Measurements from ENCODE around the gene CEACAM16.

The CEACAM16 gene

DNA sequence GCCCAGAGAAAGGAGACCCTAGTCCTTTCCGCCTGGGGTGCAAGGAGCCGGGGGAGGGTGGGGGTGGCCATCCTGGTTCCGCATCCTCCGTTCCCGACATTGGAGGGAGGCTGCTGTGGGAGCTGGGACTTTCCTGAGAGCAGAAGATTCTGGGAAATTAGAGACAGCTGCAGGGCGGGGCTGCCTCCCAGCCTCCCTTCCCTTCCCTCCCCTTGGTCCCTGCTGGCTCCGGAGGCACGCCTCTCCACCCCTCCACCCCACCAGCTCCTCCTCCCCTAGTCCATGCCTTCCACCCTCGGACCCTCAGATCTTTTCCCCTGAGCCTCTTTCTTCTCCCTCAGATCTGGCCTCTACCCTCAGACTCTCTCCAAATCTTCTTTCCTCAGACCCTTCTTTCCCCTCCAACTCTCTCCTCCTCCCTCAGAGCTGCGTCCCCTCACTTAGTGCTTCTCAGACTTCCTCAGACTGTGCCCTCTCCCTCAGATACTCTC lies 46.4 kb downstream of the CEACAM16 start:
- no peaks in the 10 kb centered on the region for H3K27me3 ChIP-seq (ENCODE audit: control insufficient read depth in 2 of 2, insufficient read depth in 2 of 2, low read length in 2 of 2)
- H3K9ac ChIP-seq (ENCODE audit: low read depth in 1 of 2, low read length in 2 of 2): peak overlapping the region; percentile 68 to 74
- no peaks in the 10 kb centered on the region for H3K9me3 ChIP-seq (ENCODE audit: control insufficient read depth in 2 of 2, low read length in 2 of 2)
- peaks cover 61 to 78% of the 10 kb centered on the region in 2 donors for H3K4me1 ChIP-seq (ENCODE audit: control insufficient read depth in 2 of 2, insufficient read depth in 2 of 2, low read length in 2 of 2)
- peak overlapping the region; percentile 46 to 51 for H3K4me3 ChIP-seq (ENCODE audit: low read length in 2 of 2)
- peak overlapping the region; percentile 93 to 99 for H3K27ac ChIP-seq (ENCODE audit: low read depth in 2 of 2, low read length in 2 of 2)
- no peaks in the 10 kb centered on the region for H3K36me3 ChIP-seq (ENCODE audit: control insufficient read depth in 2 of 2, insufficient read depth in 2 of 2, low read length in 2 of 2)

DNA sequence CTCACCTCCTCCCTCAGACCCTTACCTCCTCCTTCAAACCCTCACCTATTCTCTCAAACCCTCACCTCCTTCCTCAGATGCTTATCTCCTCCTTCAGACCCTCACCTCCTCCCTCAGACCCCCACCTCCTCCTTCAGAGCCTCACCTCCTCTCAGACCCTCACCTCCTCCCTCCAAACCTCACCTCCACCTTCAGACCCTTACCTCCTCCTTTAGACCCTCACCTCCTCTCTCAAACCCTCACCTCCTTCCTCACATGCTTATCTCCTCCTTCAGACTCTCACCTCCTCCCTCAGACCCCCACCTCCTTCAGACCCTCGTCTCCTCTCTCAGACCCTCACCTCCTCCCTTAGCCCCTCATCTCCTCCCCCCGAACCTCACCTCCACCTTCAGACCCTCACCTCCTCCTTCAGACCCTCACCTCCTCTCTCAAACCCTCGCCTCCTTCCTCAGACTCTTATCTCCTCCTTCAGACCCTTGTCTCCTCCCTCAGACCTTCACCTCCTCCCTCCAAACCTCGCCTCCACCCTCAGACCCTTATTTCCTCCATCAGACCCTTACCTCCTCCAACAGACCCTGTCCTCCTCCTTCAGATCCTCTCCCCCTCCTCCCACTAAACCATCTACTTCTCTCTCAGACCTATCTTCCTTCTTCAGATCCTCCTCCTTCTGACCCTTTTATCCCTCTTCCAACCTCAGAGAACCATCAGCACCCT lies 47.1 kb downstream of the CEACAM16 start:
- H3K4me3 ChIP-seq (ENCODE audit: low read length in 2 of 2): peak overlapping the region; percentile 51 to 91
- H3K4me1 ChIP-seq (ENCODE audit: control insufficient read depth in 2 of 2, insufficient read depth in 2 of 2, low read length in 2 of 2): peaks cover 67 to 79% of the 10 kb centered on the region in 2 donors
- H3K27ac ChIP-seq (ENCODE audit: low read depth in 2 of 2, low read length in 2 of 2): peak overlapping the region; percentile 93 to 99
- no peaks in the 10 kb centered on the region for H3K9me3 ChIP-seq (ENCODE audit: control insufficient read depth in 2 of 2, low read length in 2 of 2)
- H3K27me3 ChIP-seq (ENCODE audit: control insufficient read depth in 2 of 2, insufficient read depth in 2 of 2, low read length in 2 of 2): no peaks in the 10 kb centered on the region
- H3K9ac ChIP-seq (ENCODE audit: low read depth in 1 of 2, low read length in 2 of 2): peak overlapping the region; percentile 48 to 68
- peaks cover under 1 to 6% of the 10 kb centered on the region in 2 donors for H3K36me3 ChIP-seq (ENCODE audit: control insufficient read depth in 2 of 2, insufficient read depth in 2 of 2, low read length in 2 of 2)

DNA sequence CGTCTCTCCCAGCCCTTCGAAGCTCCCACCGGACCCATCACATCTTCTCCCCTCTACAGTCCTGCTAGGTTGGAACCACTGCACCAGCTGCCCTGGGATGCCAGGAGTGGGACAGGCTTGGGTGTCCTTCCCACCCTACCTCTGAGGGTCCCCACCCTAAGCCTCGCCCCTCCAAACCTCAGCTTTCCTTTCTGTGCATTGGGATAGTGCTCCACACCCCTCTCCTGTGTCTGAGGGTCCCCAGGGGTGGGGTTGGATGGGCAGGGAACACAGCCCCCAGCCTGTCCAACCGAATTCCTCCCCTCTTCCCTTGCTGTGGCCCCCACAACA lies 47.6 kb downstream of the CEACAM16 start:
- peak overlapping the region; percentile 48 to 68 for H3K9ac ChIP-seq (ENCODE audit: low read depth in 1 of 2, low read length in 2 of 2)
- peaks cover 68 to 79% of the 10 kb centered on the region in 2 donors for H3K4me1 ChIP-seq (ENCODE audit: control insufficient read depth in 2 of 2, insufficient read depth in 2 of 2, low read length in 2 of 2)
- H3K4me3 ChIP-seq (ENCODE audit: low read length in 2 of 2): peak overlapping the region; percentile 50 to 91

DNA sequence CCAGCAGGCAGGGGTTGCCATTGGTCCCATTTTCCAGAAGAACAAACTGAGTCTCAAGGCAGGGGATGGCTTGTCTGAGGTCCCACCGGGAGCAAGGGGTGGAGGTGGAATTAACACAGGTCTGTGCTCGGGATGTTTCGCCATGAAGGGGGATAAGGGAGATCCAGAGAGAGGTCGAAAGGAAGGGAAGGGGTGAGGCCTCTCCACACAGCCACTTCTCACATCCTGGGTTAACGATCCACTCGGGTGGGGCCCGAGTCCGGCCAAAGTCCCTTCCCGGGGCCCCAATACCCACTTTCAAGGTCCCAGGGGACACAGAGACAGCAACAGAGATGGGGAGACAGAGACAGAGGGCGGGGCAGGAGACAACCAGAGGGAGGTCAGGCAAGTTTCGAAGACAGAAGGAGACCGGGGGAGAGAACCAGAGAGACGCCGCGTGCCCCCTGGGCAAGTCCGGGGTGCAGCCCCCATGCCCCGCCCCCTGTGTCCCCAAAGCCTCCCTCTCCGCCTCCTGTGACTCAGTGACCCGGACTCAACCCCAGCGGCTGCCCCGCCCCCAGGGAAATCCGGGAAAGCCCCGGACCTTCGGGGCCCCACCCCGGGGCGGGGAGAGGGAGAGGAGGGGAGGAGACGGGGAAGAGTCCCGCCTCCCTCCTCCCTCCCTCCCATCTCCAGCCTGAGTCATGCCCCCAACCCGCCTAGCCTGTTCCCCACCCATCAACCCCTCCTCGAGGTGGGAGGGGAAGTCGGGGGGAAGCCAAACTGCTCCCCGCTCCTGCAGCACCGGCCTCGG lies 48.2 kb downstream of the CEACAM16 start:
- Histone ChIP-seq H3K4me1 (ENCODE audit: control insufficient read depth in 2 of 2, insufficient read depth in 2 of 2, low read length in 2 of 2) (peaks cover 65 to 78% of the 10 kb centered on the region in 2 donors), H3K9ac (ENCODE audit: low read depth in 1 of 2, low read length in 2 of 2) (peak overlapping the region; percentile 58 to 82), H3K27ac (ENCODE audit: low read depth in 2 of 2, low read length in 2 of 2) (peak overlapping the region; percentile 93 to 99), H3K36me3 (ENCODE audit: control insufficient read depth in 2 of 2, insufficient read depth in 2 of 2, low read length in 2 of 2) (peaks cover 4 to 10% of the 10 kb centered on the region in 2 donors), H3K9me3 (ENCODE audit: control insufficient read depth in 2 of 2, low read length in 2 of 2) (no peaks in the 10 kb centered on the region), H3K4me3 (ENCODE audit: low read length in 2 of 2) (peak overlapping the region; percentile 72 to 91), H3K27me3 (ENCODE audit: control insufficient read depth in 2 of 2, insufficient read depth in 2 of 2, low read length in 2 of 2) (no peaks in the 10 kb centered on the region)

More for the DNA sequence above, 47.6 kb downstream of the CEACAM16 start:
- Histone ChIP-seq H3K36me3 (ENCODE audit: control insufficient read depth in 2 of 2, insufficient read depth in 2 of 2, low read length in 2 of 2) (peaks cover 4 to 10% of the 10 kb centered on the region in 2 donors), H3K27me3 (ENCODE audit: control insufficient read depth in 2 of 2, insufficient read depth in 2 of 2, low read length in 2 of 2) (no peaks in the 10 kb centered on the region), H3K27ac (ENCODE audit: low read depth in 2 of 2, low read length in 2 of 2) (peak overlapping the region; percentile 93 to 99), H3K9me3 (ENCODE audit: control insufficient read depth in 2 of 2, low read length in 2 of 2) (no peaks in the 10 kb centered on the region)

DNA sequence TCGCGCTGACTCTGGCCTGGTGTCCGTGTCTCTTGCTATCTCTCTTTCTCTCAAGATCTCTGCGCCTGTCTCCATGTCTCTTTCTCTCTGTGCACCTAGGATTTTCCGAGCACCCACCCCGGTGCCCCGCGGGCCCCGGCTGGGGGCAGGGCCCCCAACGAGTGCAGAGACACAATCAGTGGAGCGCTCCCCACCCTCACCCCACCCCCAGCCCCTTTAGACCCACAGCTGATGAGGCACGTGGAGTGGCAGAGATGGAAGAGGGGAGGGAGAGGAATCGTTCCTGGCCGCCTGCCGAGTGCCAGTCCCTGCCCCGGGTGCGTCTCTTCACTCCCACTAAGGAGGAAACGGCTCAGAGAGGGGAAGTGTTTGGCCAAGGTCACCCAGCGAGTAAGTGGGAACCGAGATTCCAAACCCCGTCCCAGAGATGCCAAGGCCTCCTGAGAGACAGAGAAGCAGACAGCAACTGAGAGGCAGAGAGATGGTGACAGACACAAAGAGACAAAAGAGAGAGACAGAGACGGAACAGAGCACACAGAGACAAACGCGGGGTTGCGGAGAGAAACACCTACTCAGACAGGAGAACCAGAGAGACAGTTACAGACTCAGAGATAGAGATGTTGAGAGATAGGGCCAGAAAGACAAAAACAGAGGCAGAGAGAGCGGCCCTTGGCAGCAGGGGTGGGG lies 48.9 kb downstream of the CEACAM16 start:
- peak overlapping the region; percentile 93 to 99 for H3K27ac ChIP-seq (ENCODE audit: low read depth in 2 of 2, low read length in 2 of 2)
- peak overlapping the region; percentile 58 to 82 for H3K9ac ChIP-seq (ENCODE audit: low read depth in 1 of 2, low read length in 2 of 2)
- peak overlapping the region; percentile 72 to 91 for H3K4me3 ChIP-seq (ENCODE audit: low read length in 2 of 2)
- H3K36me3 ChIP-seq (ENCODE audit: control insufficient read depth in 2 of 2, insufficient read depth in 2 of 2, low read length in 2 of 2): peaks cover 9 to 18% of the 10 kb centered on the region in 2 donors
- H3K4me1 ChIP-seq (ENCODE audit: control insufficient read depth in 2 of 2, insufficient read depth in 2 of 2, low read length in 2 of 2): peaks cover 65 to 78% of the 10 kb centered on the region in 2 donors
- H3K27me3 ChIP-seq (ENCODE audit: control insufficient read depth in 2 of 2, insufficient read depth in 2 of 2, low read length in 2 of 2): no peaks in the 10 kb centered on the region
- no peaks in the 10 kb centered on the region for H3K9me3 ChIP-seq (ENCODE audit: control insufficient read depth in 2 of 2, low read length in 2 of 2)

DNA sequence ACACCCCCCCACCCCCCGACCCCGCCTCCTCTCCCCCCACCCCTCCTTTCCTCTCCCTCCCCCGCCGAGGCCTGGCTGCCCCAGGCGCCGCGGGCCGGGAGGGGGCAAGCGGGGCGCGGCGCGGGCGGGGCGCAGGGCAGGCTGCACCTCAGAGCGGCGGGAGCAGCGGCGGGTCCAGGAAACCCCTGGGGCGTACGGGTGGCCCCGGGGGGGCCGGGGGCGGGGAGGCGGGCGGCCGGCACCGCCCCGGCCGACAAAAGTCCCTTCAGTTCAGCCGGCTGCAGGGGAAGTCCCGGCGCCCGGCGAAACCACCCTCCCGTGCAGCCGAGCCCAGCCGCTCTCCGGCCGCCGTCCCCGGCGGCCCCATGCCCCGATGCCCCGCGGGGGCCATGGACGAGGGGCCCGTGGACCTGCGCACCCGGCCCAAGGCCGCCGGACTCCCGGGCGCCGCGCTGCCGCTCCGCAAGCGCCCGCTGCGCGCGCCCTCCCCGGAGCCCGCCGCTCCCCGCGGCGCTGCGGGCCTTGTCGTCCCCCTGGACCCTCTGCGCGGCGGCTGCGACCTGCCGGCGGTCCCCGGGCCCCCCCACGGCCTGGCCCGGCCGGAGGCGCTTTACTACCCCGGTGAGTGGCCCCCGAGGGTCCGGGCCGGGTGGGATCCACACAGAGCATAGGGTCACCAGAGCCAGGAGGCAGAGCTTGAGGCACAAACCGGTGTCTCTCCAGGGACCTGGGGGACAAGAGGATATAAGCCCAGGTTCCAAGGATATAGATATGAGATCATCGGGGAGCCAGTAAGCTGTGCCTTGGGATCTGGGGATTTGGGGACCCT lies 49.7 kb downstream of the CEACAM16 start, which contains the start of gene BCL3:
Gene BCL3, plus strand, starts transcription at position 283 of the 829 bp plus-strand sequence. Its CDS starts 83 bp downstream, at position 366.
- Histone ChIP-seq H3K27me3 (ENCODE audit: control insufficient read depth in 2 of 2, insufficient read depth in 2 of 2, low read length in 2 of 2) (no peaks in the 10 kb centered on the region), H3K4me1 (ENCODE audit: control insufficient read depth in 2 of 2, insufficient read depth in 2 of 2, low read length in 2 of 2) (peaks cover 65 to 78% of the 10 kb centered on the region in 2 donors), H3K4me3 (ENCODE audit: low read length in 2 of 2) (peak within 1 kb of the TSS; percentile 91), H3K9me3 (ENCODE audit: control insufficient read depth in 2 of 2, low read length in 2 of 2) (no peaks in the 10 kb centered on the region), H3K36me3 (ENCODE audit: control insufficient read depth in 2 of 2, insufficient read depth in 2 of 2, low read length in 2 of 2) (peaks cover 9 to 18% of the 10 kb centered on the region in 2 donors), H3K9ac (ENCODE audit: low read depth in 1 of 2, low read length in 2 of 2) (peak within 1 kb of the TSS; percentile 88 to 92), H3K27ac (ENCODE audit: low read depth in 2 of 2, low read length in 2 of 2) (peak within 1 kb of the TSS; percentile 93 to 99)

DNA sequence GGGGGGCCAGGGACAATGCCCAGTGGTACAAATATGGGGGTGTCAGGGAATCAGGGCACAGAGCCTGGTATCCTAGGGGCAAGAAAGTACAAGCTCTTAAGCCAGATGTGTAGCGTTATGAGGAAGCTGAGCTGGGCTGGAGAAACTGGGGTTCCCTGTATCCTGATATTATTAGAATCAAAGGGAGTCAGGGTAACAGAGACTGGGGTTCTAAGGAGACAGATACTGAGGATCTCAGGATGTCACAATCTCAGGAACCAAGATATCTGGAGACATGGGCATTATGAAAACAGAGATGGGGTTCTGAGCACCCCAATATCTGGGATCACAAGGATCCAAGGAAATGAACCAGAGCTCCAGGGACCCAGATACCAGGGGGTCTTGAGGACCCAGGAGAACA lies 50.3 kb downstream of the CEACAM16 start:
- H3K4me3 ChIP-seq (ENCODE audit: low read length in 2 of 2): peak overlapping the region; percentile 86 to 91
- no peaks in the 10 kb centered on the region for H3K9me3 ChIP-seq (ENCODE audit: control insufficient read depth in 2 of 2, low read length in 2 of 2)
- H3K27ac ChIP-seq (ENCODE audit: low read depth in 2 of 2, low read length in 2 of 2): peak overlapping the region; percentile 93 to 99
- peaks cover 65 to 77% of the 10 kb centered on the region in 2 donors for H3K4me1 ChIP-seq (ENCODE audit: control insufficient read depth in 2 of 2, insufficient read depth in 2 of 2, low read length in 2 of 2)
- H3K36me3 ChIP-seq (ENCODE audit: control insufficient read depth in 2 of 2, insufficient read depth in 2 of 2, low read length in 2 of 2): peaks cover 9 to 18% of the 10 kb centered on the region in 2 donors
- H3K9ac ChIP-seq (ENCODE audit: low read depth in 1 of 2, low read length in 2 of 2): peak overlapping the region; percentile 88 to 92
- no peaks in the 10 kb centered on the region for H3K27me3 ChIP-seq (ENCODE audit: control insufficient read depth in 2 of 2, insufficient read depth in 2 of 2, low read length in 2 of 2)

DNA sequence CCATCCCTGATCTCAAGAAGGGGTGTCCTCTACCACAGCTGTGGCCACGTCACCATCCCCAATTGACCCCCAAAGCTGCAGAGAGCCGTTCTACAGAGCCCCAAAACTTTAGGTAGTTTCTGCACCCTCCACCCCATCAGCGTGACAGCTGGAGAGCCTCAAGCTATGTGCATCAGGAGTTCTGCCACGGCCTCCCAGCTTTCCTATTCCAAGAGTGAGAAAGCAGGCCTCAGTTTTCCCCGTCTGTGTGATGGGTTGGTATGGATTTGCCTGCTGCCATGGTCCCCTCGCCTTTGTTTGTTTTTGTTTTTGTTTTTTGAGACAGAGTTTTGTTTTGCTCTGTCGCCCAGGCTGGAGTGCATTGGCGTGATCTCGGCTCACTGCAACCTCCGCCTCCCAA lies 51.0 kb downstream of the CEACAM16 start:
- H3K9me3 ChIP-seq (ENCODE audit: control insufficient read depth in 2 of 2, low read length in 2 of 2): no peaks in the 10 kb centered on the region
- no peaks in the 10 kb centered on the region for H3K27me3 ChIP-seq (ENCODE audit: control insufficient read depth in 2 of 2, insufficient read depth in 2 of 2, low read length in 2 of 2)
- peak overlapping the region; percentile 88 to 92 for H3K9ac ChIP-seq (ENCODE audit: low read depth in 1 of 2, low read length in 2 of 2)
- H3K4me3 ChIP-seq (ENCODE audit: low read length in 2 of 2): peak overlapping the region; percentile 86 to 91
- H3K27ac ChIP-seq (ENCODE audit: low read depth in 2 of 2, low read length in 2 of 2): peak overlapping the region; percentile 93 to 99
- H3K4me1 ChIP-seq (ENCODE audit: control insufficient read depth in 2 of 2, insufficient read depth in 2 of 2, low read length in 2 of 2): peaks cover 64 to 76% of the 10 kb centered on the region in 2 donors
- H3K36me3 ChIP-seq (ENCODE audit: control insufficient read depth in 2 of 2, insufficient read depth in 2 of 2, low read length in 2 of 2): peaks cover 9 to 18% of the 10 kb centered on the region in 2 donors

DNA sequence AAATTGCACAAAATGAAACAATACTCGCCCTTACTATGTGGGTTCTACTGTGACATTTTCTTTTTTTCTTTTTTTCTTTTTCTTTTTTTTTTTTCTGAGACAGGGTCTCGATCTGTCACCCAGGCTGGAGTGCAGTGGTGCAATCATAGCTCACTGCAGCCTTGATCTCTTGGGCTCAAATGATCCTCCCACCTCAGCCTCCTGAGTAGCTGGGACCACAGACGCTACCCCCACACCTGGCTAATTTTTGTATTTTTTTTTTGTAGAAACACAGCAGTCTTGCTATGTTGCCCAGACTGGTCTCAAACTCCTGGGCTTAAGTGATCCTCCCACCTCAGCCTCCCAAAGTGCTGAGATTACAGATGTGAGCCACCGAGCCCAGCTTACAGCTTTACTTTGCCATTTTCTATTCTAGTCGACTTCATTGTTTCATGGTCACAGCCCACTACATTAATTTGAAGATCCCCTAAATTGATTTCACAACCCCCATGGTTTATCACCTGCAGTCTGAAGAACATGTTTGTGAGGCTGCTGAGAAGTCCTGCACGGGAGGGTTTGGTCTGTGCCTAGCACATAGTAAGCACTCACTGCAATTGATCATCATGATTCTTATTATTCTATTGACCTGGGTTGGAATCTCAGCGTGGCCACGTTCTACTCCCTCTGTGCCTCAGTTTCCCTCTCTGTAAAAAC lies 53.3 kb downstream of the CEACAM16 start:
- H3K9ac ChIP-seq (ENCODE audit: low read depth in 1 of 2, low read length in 2 of 2): peak overlapping the region; percentile 45 to 66
- peak overlapping the region in 1 of 2 donors; percentile 72 for H3K4me3 ChIP-seq (ENCODE audit: low read length in 2 of 2)
- no peaks in the 10 kb centered on the region for H3K9me3 ChIP-seq (ENCODE audit: control insufficient read depth in 2 of 2, low read length in 2 of 2)
- peaks cover 55 to 64% of the 10 kb centered on the region in 2 donors for H3K4me1 ChIP-seq (ENCODE audit: control insufficient read depth in 2 of 2, insufficient read depth in 2 of 2, low read length in 2 of 2)
- peaks cover 17 to 33% of the 10 kb centered on the region in 2 donors for H3K36me3 ChIP-seq (ENCODE audit: control insufficient read depth in 2 of 2, insufficient read depth in 2 of 2, low read length in 2 of 2)
- peak overlapping the region; percentile 95 to 97 for H3K27ac ChIP-seq (ENCODE audit: low read depth in 2 of 2, low read length in 2 of 2)
- H3K27me3 ChIP-seq (ENCODE audit: control insufficient read depth in 2 of 2, insufficient read depth in 2 of 2, low read length in 2 of 2): no peaks in the 10 kb centered on the region
